Suprapubic skin (tissue), 4 donors: ENCODE data around the gene KNDC1. TPM values are rescaled to one million over a fixed set of nuclear protein-coding genes. Genes with fewer than 3 reads are reported as not detected.

Source experiments
- DNase-seq, 2 donors: peaks; one replicate each; pipeline ENCODE4 v3.0.0-alpha.2; 2019; ENCODE audit warnings: low spot score in 2 of 2
- H3K27ac ChIP-seq: fragments of 200-600 bp; sonication (generic); one replicate; pipeline ENCODE4 v1.5.1; 2019
- H3K27me3 ChIP-seq: fragments of 200-600 bp; sonication (generic); one replicate; pipeline ENCODE4 v1.5.1; 2019
- H3K36me3 ChIP-seq: fragments of 200-600 bp; sonication (generic); one replicate; pipeline ENCODE4 v1.5.1; 2019
- H3K4me1 ChIP-seq: fragments of 200-600 bp; sonication (generic); one replicate; pipeline ENCODE4 v1.5.1; 2019
- H3K4me3 ChIP-seq: fragments of 200-600 bp; sonication (generic); one replicate; pipeline ENCODE4 v1.5.1; 2019; ENCODE audit warnings: mild to moderate bottlenecking
- H3K9me3 ChIP-seq: fragments of 200-600 bp; sonication (generic); one replicate; pipeline ENCODE4 v1.5.1; 2019
- EP300 ChIP-seq: sonication (generic); formaldehyde crosslinking; IDR thresholded peaks from one replicate; pipeline ENCODE4 v1.6.1; 2017; ENCODE audit warnings: antibody characterized with exemption
- POLR2A ChIP-seq, 2 donors: fragments of 450-650 bp; IDR thresholded peaks; one replicate each; pipeline ENCODE4 v1.6.1; 2017; ENCODE audit warnings: antibody characterized with exemption in 2 of 2, mild to moderate bottlenecking in 2 of 2, moderate library complexity in 2 of 2
- POLR2AphosphoS5 ChIP-seq, 3 donors: sonication (generic); formaldehyde crosslinking; IDR thresholded peaks; one replicate each; pipeline ENCODE4 v1.6.1; 2017; ENCODE audit warnings: antibody characterized with exemption in 3 of 3
- WGBS: methylation state at CpG from one replicate; pipeline ENCODE4 v1.1.5; 2018; 5-methylcytosine and 5-hydroxymethylcytosine counted together
- total RNA-seq, 4 donors: library from RNA; depleted of rRNA; stranded (reverse); fragments of >200 nt; gene quantifications; one replicate each; pipeline ENCODE4 v1.1.0, GENCODE V29; 2016
- TF ChIP-seq, protein P1 (sequence below), 2 donors: fragments of 200-600 bp in 1 of 2; fragments of 450-650 bp in 1 of 2; sonication (generic) in 1 of 2; IDR thresholded peaks; one replicate each; pipeline ENCODE4 v1.5.1; 2016 to 2019; ENCODE audit warnings: antibody characterized with exemption in 2 of 2, mild to moderate bottlenecking in 1 of 2, moderate library complexity in 1 of 2

Gene KNDC1
- total RNA-seq, 4 donors from 2014 or later = 0.08 to 2.5 (median 0.58) TPM

DNA sequence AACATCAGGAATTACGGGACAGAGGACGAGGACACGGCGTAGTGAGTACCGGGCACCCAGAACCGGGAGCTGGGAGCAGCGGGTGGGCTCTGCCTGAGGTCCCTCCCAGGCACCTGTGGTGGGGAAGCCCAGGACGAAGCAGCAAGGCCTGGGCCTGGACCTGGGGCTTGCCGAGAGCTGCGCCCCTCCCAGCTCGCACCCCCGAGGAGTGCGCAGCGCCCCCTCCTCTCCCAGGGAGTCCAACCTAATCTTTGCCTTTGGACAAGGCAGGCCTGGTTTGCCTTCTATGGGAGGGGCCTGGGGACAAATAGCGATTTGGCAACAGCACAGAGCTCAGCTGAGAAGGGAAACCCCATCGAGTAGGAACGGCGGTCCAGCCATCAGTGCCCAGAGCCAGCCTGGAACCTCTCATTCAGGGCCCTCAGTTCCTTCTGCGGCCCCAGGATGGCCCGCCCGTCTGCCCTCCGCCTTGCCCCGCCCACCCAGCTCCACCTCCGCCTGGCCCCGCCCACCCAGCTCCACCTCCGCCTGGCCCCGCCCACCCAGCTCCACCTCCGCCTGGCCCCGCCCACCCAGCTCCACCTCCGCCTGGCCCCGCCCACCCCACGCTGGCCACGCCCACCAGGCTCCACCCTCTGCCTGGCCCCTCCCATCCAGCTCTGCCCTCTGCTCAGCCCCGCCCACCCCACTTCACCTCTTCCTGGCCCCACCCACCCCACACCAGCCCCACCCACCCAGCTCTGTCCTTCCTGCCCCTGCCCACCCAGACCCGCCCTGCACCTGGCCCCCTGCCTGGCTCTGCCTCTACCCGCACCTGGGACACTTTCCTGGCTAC, 32.5 kb upstream of the KNDC1 start:
- TF ChIP-seq POLR2A (IDR thresholded peaks at IDR 0.05) (no peak), POLR2AphosphoS5 (IDR thresholded peaks at IDR 0.05) (no peak), EP300 (no peak)
- TF ChIP-seq, protein P1, sequence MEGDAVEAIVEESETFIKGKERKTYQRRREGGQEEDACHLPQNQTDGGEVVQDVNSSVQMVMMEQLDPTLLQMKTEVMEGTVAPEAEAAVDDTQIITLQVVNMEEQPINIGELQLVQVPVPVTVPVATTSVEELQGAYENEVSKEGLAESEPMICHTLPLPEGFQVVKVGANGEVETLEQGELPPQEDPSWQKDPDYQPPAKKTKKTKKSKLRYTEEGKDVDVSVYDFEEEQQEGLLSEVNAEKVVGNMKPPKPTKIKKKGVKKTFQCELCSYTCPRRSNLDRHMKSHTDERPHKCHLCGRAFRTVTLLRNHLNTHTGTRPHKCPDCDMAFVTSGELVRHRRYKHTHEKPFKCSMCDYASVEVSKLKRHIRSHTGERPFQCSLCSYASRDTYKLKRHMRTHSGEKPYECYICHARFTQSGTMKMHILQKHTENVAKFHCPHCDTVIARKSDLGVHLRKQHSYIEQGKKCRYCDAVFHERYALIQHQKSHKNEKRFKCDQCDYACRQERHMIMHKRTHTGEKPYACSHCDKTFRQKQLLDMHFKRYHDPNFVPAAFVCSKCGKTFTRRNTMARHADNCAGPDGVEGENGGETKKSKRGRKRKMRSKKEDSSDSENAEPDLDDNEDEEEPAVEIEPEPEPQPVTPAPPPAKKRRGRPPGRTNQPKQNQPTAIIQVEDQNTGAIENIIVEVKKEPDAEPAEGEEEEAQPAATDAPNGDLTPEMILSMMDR (IDR thresholded peaks at IDR 0.05) = no peak
- Histone ChIP-seq H3K36me3 (no peaks in the 10 kb centered on the region), H3K27me3 (peaks cover 50% of the 10 kb centered on the region), H3K4me1 (no peaks in the 10 kb centered on the region), H3K27ac (no peak overlapping the region), H3K9me3 (no peaks in the 10 kb centered on the region), H3K4me3 (no peak overlapping the region)
- WGBS = 74% methylated on average over 19 of the region's 36 CpGs
- DNase-seq = peak in 1 of 2 donors; percentile 55

DNA sequence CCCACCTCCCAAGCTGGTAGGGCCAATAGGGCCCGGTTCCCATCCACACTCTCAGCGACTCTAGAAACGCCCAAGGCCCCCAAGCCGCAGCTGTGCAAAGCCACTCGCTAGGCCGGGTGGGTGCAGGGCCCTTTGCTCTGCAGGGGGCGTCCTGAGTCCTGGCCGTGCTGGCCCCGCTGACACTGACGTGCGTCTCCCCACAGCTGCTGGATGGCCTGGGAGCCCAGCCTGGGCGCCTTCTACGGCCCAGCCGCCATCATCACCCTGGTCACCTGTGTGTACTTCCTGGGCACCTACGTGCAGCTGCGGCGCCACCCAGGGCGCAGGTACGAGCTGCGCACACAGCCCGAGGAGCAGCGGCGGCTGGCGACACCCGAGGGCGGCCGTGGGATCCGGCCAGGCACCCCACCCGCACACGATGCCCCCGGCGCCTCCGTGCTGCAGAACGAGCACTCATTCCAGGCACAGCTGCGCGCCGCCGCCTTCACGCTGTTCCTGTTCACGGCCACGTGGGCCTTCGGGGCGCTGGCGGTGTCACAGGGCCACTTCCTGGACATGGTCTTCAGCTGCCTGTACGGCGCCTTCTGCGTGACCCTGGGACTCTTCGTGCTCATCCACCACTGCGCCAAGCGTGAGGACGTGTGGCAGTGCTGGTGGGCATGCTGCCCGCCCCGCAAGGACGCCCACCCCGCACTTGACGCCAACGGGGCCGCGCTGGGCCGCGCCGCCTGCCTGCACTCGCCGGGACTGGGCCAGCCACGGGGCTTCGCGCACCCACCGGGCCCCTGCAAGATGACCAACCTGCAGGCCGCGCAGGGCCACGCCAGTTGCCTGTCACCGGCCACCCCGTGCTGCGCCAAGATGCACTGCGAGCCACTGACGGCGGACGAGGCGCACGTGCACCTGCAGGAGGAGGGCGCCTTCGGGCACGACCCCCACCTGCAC, 31.6 kb upstream of the KNDC1 start:
- TF ChIP-seq, protein P1 (IDR thresholded peaks at IDR 0.05) = no peak
- no peak for TF ChIP-seq EP300
- TF ChIP-seq POLR2AphosphoS5 (IDR thresholded peaks at IDR 0.05) = no peak
- TF ChIP-seq POLR2A (IDR thresholded peaks at IDR 0.05) = no peak
- Histone ChIP-seq H3K4me1 (no peaks in the 10 kb centered on the region), H3K27me3 (peaks cover 41% of the 10 kb centered on the region), H3K4me3 (no peak overlapping the region), H3K36me3 (no peaks in the 10 kb centered on the region), H3K27ac (no peak overlapping the region), H3K9me3 (no peaks in the 10 kb centered on the region)
- WGBS = 91% methylated on average over 14 of the region's 83 CpGs
- DNase-seq = peak in 1 of 2 donors; percentile 48

DNA sequence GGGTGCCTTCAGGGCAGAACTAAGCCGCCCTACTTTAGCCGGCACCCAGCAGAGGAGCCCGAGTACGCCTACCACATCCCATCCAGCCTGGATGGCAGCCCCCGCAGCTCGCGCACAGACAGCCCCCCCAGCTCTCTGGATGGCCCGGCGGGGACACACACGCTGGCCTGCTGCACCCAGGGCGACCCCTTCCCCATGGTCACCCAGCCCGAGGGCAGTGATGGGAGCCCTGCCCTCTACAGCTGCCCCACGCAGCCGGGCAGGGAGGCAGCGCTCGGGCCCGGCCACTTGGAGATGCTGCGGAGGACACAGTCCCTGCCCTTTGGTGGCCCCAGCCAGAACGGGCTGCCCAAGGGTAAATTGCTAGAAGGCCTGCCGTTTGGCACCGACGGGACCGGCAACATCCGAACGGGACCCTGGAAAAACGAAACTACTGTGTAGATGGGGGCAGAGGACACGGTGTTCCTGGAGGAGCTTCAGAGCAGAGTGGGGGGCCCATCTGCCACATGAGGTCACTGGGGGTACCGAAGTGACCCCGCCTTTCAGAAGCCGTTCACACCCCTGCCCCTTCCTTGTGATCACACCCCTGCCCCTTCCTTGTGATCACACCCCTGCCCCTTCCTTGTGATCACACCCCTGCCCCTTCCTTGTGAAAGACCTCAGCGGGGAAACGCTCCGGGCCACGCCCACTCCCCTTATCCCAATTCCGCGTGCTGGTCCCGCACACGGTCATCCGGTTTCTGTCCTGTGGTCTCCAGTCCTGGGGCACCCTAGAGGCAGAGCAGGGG, 30.8 kb upstream of the KNDC1 start:
- H3K9me3 ChIP-seq = no peaks in the 10 kb centered on the region
- no peak overlapping the region for H3K4me3 ChIP-seq
- H3K36me3 ChIP-seq = no peaks in the 10 kb centered on the region
- H3K27me3 ChIP-seq = peaks cover 33% of the 10 kb centered on the region
- 79% methylated on average over 19 of the region's 39 CpGs for WGBS
- H3K4me1 ChIP-seq = no peaks in the 10 kb centered on the region
- no peak overlapping the region for H3K27ac ChIP-seq
- DNase-seq = peak in 1 of 2 donors; percentile 47
- no peak for TF ChIP-seq POLR2AphosphoS5 (IDR thresholded peaks at IDR 0.05)
- TF ChIP-seq POLR2A (IDR thresholded peaks at IDR 0.05) = no peak
- no peak for TF ChIP-seq EP300
- TF ChIP-seq, protein P1 (IDR thresholded peaks at IDR 0.05) = no peak

DNA sequence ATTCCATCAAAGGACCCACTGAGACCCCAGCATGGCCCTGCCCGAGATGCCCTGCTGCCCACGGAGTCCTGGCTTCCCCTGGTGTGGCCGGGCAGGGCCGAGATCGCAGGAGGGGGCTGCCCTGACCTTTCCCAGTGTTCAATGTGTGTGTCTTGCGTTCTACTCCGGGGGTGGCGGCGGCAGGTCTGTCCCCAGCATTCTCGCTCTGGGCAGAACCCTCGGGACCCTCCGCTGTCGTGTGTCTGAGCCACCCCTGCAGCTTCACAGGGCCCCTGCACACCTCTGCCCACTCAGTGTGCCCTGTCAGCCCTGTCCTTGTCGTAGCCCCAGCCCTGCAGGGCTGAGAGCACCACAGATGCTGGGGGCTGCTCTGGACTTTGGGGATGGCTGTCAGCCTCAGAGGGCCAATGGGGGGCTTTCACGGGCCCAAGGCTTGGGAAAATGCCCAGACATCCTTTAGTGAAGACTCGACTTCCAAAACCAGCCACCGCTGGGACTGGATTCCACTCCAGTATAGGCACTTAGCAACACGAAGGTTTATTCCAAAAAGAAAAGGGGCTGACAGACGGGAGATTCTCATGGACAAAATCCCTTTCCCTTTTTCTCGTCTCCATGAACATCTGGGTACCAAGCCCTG, 30.0 kb upstream of the KNDC1 start:
- Histone ChIP-seq H3K4me3 (no peak overlapping the region), H3K9me3 (no peaks in the 10 kb centered on the region), H3K27me3 (peaks cover 26% of the 10 kb centered on the region), H3K27ac (no peak overlapping the region), H3K36me3 (no peaks in the 10 kb centered on the region), H3K4me1 (no peaks in the 10 kb centered on the region)
- 38% methylated on average over 6 of the region's 20 CpGs for WGBS
- DNase-seq = peak in 1 of 2 donors; percentile 49
- TF ChIP-seq POLR2AphosphoS5 (IDR thresholded peaks at IDR 0.05) (no peak), POLR2A (IDR thresholded peaks at IDR 0.05) (no peak), EP300 (no peak)
- TF ChIP-seq, protein P1 (IDR thresholded peaks at IDR 0.05) = no peak
